Measurements from ENCODE around the gene HHEX.

HHEX gene

DNA sequence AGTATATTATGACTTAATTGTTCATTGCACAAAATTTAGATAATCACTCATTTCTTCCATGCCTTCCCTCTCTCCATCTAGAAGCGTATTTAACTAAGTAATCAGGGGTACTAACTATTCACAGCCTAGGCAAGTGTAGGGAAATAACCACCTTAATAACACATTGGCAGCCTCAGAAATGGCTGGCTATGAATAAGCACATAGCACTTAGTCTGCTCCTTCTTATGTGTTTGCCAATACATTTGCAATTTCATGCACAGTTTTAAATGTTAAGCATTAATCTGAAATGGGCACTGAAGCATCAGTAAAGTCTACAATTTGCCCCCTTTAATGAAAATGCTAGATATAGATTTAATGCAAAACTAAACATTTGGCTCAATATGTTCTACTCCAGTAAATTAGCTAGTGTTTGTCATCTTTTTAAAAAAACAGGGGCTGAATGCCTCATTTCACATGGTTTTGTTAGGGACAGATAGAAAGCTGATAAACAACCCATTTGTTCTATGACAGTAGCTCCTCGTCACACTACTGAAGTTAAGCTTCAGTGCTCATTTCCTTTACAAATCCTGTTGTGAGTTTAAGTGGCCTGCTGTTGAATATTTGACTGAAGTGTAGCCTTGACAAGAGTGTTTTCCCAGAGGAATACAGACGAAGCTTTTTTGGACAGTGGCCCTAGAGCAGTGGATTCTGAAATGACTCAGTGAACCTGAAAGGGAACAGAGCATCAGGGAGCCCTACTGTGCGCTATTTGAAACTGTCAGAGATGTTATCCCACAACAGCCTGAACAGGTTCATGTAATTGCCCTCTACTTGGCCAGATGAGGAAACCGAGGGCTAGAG lies 30.5 kb downstream of the HHEX start:
- no peak overlapping the region for H3K4me3 ChIP-seq (ENCODE audit: low read depth, low read length)
- no peak for DNase-seq (ENCODE audit: low read depth)
- TF ChIP-seq, protein P1, sequence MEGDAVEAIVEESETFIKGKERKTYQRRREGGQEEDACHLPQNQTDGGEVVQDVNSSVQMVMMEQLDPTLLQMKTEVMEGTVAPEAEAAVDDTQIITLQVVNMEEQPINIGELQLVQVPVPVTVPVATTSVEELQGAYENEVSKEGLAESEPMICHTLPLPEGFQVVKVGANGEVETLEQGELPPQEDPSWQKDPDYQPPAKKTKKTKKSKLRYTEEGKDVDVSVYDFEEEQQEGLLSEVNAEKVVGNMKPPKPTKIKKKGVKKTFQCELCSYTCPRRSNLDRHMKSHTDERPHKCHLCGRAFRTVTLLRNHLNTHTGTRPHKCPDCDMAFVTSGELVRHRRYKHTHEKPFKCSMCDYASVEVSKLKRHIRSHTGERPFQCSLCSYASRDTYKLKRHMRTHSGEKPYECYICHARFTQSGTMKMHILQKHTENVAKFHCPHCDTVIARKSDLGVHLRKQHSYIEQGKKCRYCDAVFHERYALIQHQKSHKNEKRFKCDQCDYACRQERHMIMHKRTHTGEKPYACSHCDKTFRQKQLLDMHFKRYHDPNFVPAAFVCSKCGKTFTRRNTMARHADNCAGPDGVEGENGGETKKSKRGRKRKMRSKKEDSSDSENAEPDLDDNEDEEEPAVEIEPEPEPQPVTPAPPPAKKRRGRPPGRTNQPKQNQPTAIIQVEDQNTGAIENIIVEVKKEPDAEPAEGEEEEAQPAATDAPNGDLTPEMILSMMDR (IDR thresholded peaks at IDR 0.05; ENCODE audit: control insufficient read depth, extremely low read depth, insufficient read depth): no peak

DNA sequence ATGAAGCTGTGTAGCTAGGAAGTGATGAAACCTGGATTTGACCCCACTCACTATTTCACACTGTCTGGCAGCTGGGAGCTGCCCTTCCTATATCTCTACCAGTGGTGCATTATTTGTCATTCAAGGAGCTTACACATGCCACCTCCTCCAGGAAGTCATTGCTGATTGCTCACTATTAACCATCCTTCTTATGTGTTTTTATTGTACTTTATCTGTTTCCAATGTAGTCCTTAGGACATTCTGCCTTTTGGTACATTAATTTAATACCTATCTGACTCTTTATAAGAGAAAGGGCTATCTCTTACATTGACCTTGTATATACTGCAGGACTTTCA lies 31.0 kb downstream of the HHEX start:
- no peak for DNase-seq (ENCODE audit: low read depth)
- H3K4me3 ChIP-seq (ENCODE audit: low read depth, low read length): no peak overlapping the region
- TF ChIP-seq, protein P1 (IDR thresholded peaks at IDR 0.05; ENCODE audit: control insufficient read depth, extremely low read depth, insufficient read depth): no peak

DNA sequence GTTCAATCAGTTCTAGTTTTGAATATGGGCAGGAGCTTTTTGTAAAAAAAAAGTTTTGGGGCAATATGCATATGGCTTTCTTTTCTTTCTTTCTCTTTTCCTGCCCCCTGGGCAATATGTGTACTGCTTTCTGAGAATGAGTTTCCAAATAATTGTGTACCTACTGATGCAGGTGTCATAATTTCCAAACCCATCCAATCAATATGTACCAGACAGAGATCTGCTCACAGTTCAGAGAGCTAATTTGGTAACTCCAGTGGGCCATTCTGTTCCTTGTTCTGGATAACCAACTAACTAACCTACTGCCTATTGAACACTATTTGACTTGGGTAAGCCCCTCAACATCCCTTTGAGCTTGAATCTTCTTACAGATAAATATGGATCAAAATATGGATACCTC lies 32.6 kb downstream of the HHEX start:
- no peak overlapping the region for H3K4me3 ChIP-seq (ENCODE audit: low read depth, low read length)
- TF ChIP-seq, protein P1 (IDR thresholded peaks at IDR 0.05; ENCODE audit: control insufficient read depth, extremely low read depth, insufficient read depth): no peak
- no peak for DNase-seq (ENCODE audit: low read depth)

DNA sequence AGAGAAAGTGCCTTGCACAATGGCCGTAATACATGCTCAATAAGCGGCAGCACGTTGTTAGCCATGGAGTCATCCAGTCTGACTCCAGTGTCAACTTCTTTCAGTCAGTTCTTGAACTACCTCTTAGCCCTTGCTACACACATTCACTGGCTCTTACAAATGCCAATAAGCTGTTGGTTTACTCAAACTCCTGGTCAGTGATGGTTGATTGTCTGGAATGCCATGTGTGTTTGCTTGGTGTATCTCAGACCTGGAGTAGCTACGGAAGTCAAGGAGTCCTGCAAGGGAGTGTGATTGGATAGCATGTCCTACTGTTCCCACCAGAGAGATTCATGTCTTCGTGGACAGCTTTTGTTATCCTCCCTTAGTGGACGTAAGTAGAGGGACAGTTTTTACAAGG lies 37.4 kb downstream of the HHEX start:
- DNase-seq (ENCODE audit: low read depth): no peak
- TF ChIP-seq, protein P1 (IDR thresholded peaks at IDR 0.05; ENCODE audit: control insufficient read depth, extremely low read depth, insufficient read depth): no peak
- no peak overlapping the region for H3K4me3 ChIP-seq (ENCODE audit: low read depth, low read length)

DNA sequence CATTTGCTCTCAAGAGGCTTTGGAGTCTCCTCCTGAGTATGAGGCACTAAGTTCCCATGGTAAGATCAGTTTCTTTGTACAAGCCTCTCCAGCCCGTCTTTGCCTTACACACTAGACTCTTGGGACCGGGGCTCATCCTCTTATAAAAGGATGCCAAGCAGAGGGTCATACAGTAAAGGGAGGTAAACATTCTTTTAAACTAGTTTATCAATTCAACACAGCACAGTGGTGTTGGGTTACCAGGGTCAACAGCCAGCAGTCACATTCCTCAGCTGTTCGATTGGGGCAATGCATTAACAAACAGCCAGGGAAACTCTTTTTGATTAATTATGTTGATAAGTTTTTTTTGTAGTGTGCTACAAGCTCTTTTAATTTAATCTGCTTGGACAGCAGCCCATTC lies 37.8 kb downstream of the HHEX start:
- peak; percentile 13 for DNase-seq (ENCODE audit: low read depth)
- TF ChIP-seq, protein P1 (IDR thresholded peaks at IDR 0.05; ENCODE audit: control insufficient read depth, extremely low read depth, insufficient read depth): no peak
- no peak overlapping the region for H3K4me3 ChIP-seq (ENCODE audit: low read depth, low read length)

DNA sequence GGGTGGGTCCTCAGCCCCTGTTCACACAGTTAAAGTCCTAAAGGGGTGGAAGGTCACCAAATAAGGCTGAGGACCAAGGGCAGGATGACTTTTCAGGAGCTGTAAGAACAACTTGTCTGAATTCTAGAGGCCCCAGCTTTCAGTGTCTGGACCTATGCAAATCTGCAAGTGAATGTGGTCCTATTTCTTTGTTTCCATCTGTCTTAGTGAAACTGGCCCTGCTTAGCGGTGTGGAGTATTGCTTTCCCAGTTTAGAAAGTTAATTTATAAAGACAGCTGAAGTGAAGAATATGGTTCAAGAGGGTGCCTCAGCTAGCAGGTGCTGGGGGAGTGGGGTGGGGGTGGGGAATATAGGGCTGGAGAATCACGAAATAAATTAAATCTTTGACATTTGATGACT lies 40.1 kb downstream of the HHEX start:
- DNase-seq (ENCODE audit: low read depth): no peak
- no peak overlapping the region for H3K4me3 ChIP-seq (ENCODE audit: low read depth, low read length)
- TF ChIP-seq, protein P1 (IDR thresholded peaks at IDR 0.05; ENCODE audit: control insufficient read depth, extremely low read depth, insufficient read depth): no peak

DNA sequence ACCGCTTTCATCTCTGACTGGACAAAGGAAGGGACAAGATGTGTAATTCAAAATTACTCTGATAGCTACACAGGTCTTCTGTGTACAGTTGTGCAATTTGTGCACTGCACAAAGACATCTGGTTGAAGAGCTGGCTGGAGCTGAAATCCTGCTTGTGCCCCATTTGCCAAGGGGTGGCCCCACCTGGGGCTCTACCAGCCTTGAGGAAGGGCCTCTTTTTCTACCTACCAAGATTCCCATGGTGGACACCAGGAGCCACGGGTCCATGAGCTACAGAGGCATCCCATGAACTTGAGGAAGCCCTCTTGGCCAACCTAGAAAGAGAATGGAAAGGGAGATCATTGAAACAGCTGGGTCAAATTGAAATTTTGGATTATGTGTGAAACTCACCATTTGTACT lies 43.2 kb downstream of the HHEX start:
- TF ChIP-seq, protein P1 (IDR thresholded peaks at IDR 0.05; ENCODE audit: control insufficient read depth, extremely low read depth, insufficient read depth): no peak
- DNase-seq (ENCODE audit: low read depth): no peak
- H3K4me3 ChIP-seq (ENCODE audit: low read depth, low read length): no peak overlapping the region
